HCEC 1CT (cell line): Measurements from ENCODE around the gene PLEKHM2.
"Not testable (repeated sequence)": the region's sequence is repeated elsewhere in the genome, so short reads cannot be mapped to it uniquely, and the experiment has no call there.

Experiments used
- DNase-seq: peaks from one replicate; pipeline ENCODE4 v3.0.0-alpha.2; 2017

Gene PLEKHM2

GRCh38 chr1:15684042-15684461 lies at the start of gene PLEKHM2:
Gene PLEKHM2 (plus strand): TSS chr1:15684320. CDS start chr1:15684559, 239 bp downstream.
- peak; percentile 42 for DNase-seq

GRCh38 chr1:15636436-15636835 lies 47.7 kb upstream of the PLEKHM2 start:
- no peak for DNase-seq

- no peak for DNase-seq
Observed at GRCh38 chr1:15637826-15638225, 46.3 kb upstream of the PLEKHM2 start.

GRCh38 chr1:15639262-15639661 lies 44.9 kb upstream of the PLEKHM2 start:
- no peak for DNase-seq

- no peak for DNase-seq
Observed at GRCh38 chr1:15639931-15640330, 44.2 kb upstream of the PLEKHM2 start.

- no peak for DNase-seq
Observed at GRCh38 chr1:15640667-15641066, 43.5 kb upstream of the PLEKHM2 start.

- DNase-seq, result no peak
Observed at GRCh38 chr1:15649937-15650336, 34.2 kb upstream of the PLEKHM2 start.

- DNase-seq, result no peak
Observed at GRCh38 chr1:15650433-15650832, 33.7 kb upstream of the PLEKHM2 start.

GRCh38 chr1:15652130-15652529 lies 32.0 kb upstream of the PLEKHM2 start:
- DNase-seq, result not testable (repeated sequence)

- no peak for DNase-seq
Observed at GRCh38 chr1:15654091-15654690, 29.9 kb upstream of the PLEKHM2 start.

GRCh38 chr1:15656464-15656863 lies 27.7 kb upstream of the PLEKHM2 start:
- no peak for DNase-seq

- no peak for DNase-seq
Observed at GRCh38 chr1:15657021-15657420, 27.1 kb upstream of the PLEKHM2 start.

GRCh38 chr1:15660151-15660550 lies 24.0 kb upstream of the PLEKHM2 start:
- no peak for DNase-seq

GRCh38 chr1:15662477-15662876 lies 21.6 kb upstream of the PLEKHM2 start:
- no peak for DNase-seq

- DNase-seq, result no peak
Observed at GRCh38 chr1:15663925-15664324, 20.2 kb upstream of the PLEKHM2 start.

GRCh38 chr1:15667362-15667761 lies 16.8 kb upstream of the PLEKHM2 start:
- no peak for DNase-seq

GRCh38 chr1:15668089-15668754 lies 15.9 kb upstream of the PLEKHM2 start:
- DNase-seq, result no peak

- no peak for DNase-seq
Observed at GRCh38 chr1:15669074-15669473, 15.0 kb upstream of the PLEKHM2 start.

GRCh38 chr1:15669864-15670263 lies 14.3 kb upstream of the PLEKHM2 start:
- no peak for DNase-seq

GRCh38 chr1:15671430-15671829 lies 12.7 kb upstream of the PLEKHM2 start:
- DNase-seq, result no peak

- no peak for DNase-seq
Observed at GRCh38 chr1:15674386-15675159, 9.5 kb upstream of the PLEKHM2 start.

GRCh38 chr1:15676010-15676409 lies 8.1 kb upstream of the PLEKHM2 start:
- DNase-seq, result no peak

GRCh38 chr1:15676688-15677661 lies 7.1 kb upstream of the PLEKHM2 start:
- DNase-seq, result no peak
